Keratinocyte (primary cell): ENCODE results near the gene EDN2.

Experiments
- CTCF ChIP-seq, 3 experiments: IDR thresholded peaks in 1 of 3; conservative IDR thresholded peaks in 1 of 3; optimal IDR thresholded peaks in 1 of 3; 2 replicates in 2 of 3; 3 replicates in 1 of 3; pipeline versions ENCODE3 to v1.5.1; 2011; ENCODE audit warnings: low read length in 3 of 3, mild to moderate bottlenecking in 3 of 3, moderate library complexity in 2 of 3, control low read depth in 1 of 3, inconsistent platforms in 1 of 3; ENCODE audit not compliant: insufficient read depth in 2 of 3; ENCODE audit errors: extremely low read depth in 1 of 3
- EZH2 ChIP-seq: IDR thresholded peaks from one replicate; pipeline ENCODE4 v1.6.1; 2012; ENCODE audit warnings: inconsistent platforms, mild to moderate bottlenecking, low read length, moderate library complexity

GRCh38 chr1:41431490-41432350 lies 52.8 kb downstream of the EDN2 start:
- TF ChIP-seq CTCF (optimal IDR thresholded peaks at IDR 0.05 in 1 of 3, IDR thresholded peaks at IDR 0.05 in 1 of 3, conservative IDR thresholded peaks at IDR 0.05 in 1 of 3; ENCODE audit: extremely low read depth in 1 of 3, insufficient read depth in 2 of 3, low read length in 3 of 3) (no peak), EZH2 (no peak)
